Stimulated activated CD4-positive, alpha-beta T cell treated with anti-CD3 and anti-CD28 coated beads, TNF-alpha, amount 100 ng/mL, for 48 hours (primary cell): ENCODE measurements around the gene SLC13A3.
A peak's percentile ranks its signal among the peaks of the same experiment; 100 is the strongest.
"Not testable (repeated sequence)": the region's sequence is repeated elsewhere in the genome, so short reads cannot be mapped to it uniquely, and the experiment has no call there.

Source experiments
- DNase-seq, 3 donors: peaks; one replicate each; pipeline ENCODE4 v3.0.0-alpha.2; 2020; ENCODE audit warnings: low read depth in 3 of 3

Gene SLC13A3

GRCh38 chr20:46681032-46681854 lies 30.0 kb upstream of the SLC13A3 start:
- peak; percentile 23 to 58 (median 48) for DNase-seq

- no peak for DNase-seq
Observed at GRCh38 chr20:46680684-46681031, 29.4 kb upstream of the SLC13A3 start.

- DNase-seq: no peak
Observed at GRCh38 chr20:46678516-46678915, 27.3 kb upstream of the SLC13A3 start.

GRCh38 chr20:46677608-46678007 lies 26.3 kb upstream of the SLC13A3 start:
- no peak for DNase-seq

- not testable (repeated sequence) for DNase-seq
Observed at GRCh38 chr20:46676649-46677316, 25.5 kb upstream of the SLC13A3 start.

- DNase-seq: no peak
Observed at GRCh38 chr20:46674253-46675083, 23.2 kb upstream of the SLC13A3 start.

GRCh38 chr20:46673394-46674252 lies 22.4 kb upstream of the SLC13A3 start:
- no peak for DNase-seq

- no peak for DNase-seq
Observed at GRCh38 chr20:46672543-46673148, 21.4 kb upstream of the SLC13A3 start.

GRCh38 chr20:46671866-46672542 lies 20.7 kb upstream of the SLC13A3 start:
- DNase-seq: no peak

- no peak for DNase-seq
Observed at GRCh38 chr20:46670585-46671584, 19.6 kb upstream of the SLC13A3 start.

GRCh38 chr20:46670228-46670584 lies 18.9 kb upstream of the SLC13A3 start:
- DNase-seq: no peak

- no peak for DNase-seq
Observed at GRCh38 chr20:46666818-46667515, 15.7 kb upstream of the SLC13A3 start.

- DNase-seq: no peak
Observed at GRCh38 chr20:46666306-46666705, 15.0 kb upstream of the SLC13A3 start.

GRCh38 chr20:46665602-46666001 lies 14.3 kb upstream of the SLC13A3 start:
- no peak for DNase-seq

- DNase-seq: no peak
Observed at GRCh38 chr20:46663531-46663930, 12.3 kb upstream of the SLC13A3 start.

- no peak for DNase-seq
Observed at GRCh38 chr20:46661659-46662058, 10.4 kb upstream of the SLC13A3 start.

GRCh38 chr20:46660487-46660886 lies 9.2 kb upstream of the SLC13A3 start:
- DNase-seq: no peak

- DNase-seq: no peak
Observed at GRCh38 chr20:46657618-46658017, 6.4 kb upstream of the SLC13A3 start.

- DNase-seq: no peak
Observed at GRCh38 chr20:46657137-46657536, 5.9 kb upstream of the SLC13A3 start.
